Nephron progenitor cell (in vitro differentiated cells): Measurements from ENCODE around the gene DLEU7.

ENCODE experiments used
- DNase-seq: peaks from one replicate; pipeline ENCODE4 v3.0.0; 2021
- H3K27ac Mint-ChIP-seq: 2 replicates; pipeline ENCODE4 v1.8.0; 2021; ENCODE audit warnings: mild to moderate bottlenecking, moderate library complexity, mixed read lengths
- H3K27me3 Mint-ChIP-seq: 2 replicates; pipeline ENCODE4 v1.8.0; 2021; ENCODE audit warnings: mild to moderate bottlenecking, low read depth, mixed read lengths; ENCODE audit not compliant: poor library complexity
- H3K36me3 Mint-ChIP-seq: 2 replicates; pipeline ENCODE4 v1.8.0; 2021; ENCODE audit warnings: low read depth, mixed read lengths
- H3K4me1 Mint-ChIP-seq: 2 replicates; pipeline ENCODE4 v1.8.0; 2021; ENCODE audit warnings: mixed read lengths
- H3K4me3 Mint-ChIP-seq: 2 replicates; pipeline ENCODE4 v1.8.0; 2021; ENCODE audit warnings: mild to moderate bottlenecking, moderate library complexity, mixed read lengths
- H3K9me3 Mint-ChIP-seq: 2 replicates; pipeline ENCODE4 v1.8.0; 2021; ENCODE audit warnings: mild to moderate bottlenecking, moderate library complexity, mixed read lengths
- TF ChIP-seq, protein P1 (sequence below): fragments of 200-600 bp; sonication (generic); IDR thresholded peaks from 2 replicates; pipeline ENCODE4 v1.5.0; 2021; ENCODE audit warnings: antibody characterized with exemption

Gene DLEU7

GRCh38 chr13:50831512-50831911 lies 12.0 kb downstream of the DLEU7 start:
- Mint-ChIP-seq H3K27ac (no peak overlapping the region), H3K4me1 (no peaks in the 10 kb centered on the region), H3K36me3 (peaks cover 52% of the 10 kb centered on the region), H3K4me3 (no peak overlapping the region), H3K9me3 (peaks cover 46% of the 10 kb centered on the region), H3K27me3 (peaks cover 13% of the 10 kb centered on the region)
- DNase-seq = no peak
- TF ChIP-seq, protein P1, sequence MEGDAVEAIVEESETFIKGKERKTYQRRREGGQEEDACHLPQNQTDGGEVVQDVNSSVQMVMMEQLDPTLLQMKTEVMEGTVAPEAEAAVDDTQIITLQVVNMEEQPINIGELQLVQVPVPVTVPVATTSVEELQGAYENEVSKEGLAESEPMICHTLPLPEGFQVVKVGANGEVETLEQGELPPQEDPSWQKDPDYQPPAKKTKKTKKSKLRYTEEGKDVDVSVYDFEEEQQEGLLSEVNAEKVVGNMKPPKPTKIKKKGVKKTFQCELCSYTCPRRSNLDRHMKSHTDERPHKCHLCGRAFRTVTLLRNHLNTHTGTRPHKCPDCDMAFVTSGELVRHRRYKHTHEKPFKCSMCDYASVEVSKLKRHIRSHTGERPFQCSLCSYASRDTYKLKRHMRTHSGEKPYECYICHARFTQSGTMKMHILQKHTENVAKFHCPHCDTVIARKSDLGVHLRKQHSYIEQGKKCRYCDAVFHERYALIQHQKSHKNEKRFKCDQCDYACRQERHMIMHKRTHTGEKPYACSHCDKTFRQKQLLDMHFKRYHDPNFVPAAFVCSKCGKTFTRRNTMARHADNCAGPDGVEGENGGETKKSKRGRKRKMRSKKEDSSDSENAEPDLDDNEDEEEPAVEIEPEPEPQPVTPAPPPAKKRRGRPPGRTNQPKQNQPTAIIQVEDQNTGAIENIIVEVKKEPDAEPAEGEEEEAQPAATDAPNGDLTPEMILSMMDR = no peak

- no peak for DNase-seq
- peaks cover 36% of the 10 kb centered on the region for H3K9me3 Mint-ChIP-seq
- no peak overlapping the region for H3K4me3 Mint-ChIP-seq
- H3K4me1 Mint-ChIP-seq = no peaks in the 10 kb centered on the region
- TF ChIP-seq, protein P1 = no peak
- H3K27me3 Mint-ChIP-seq = peaks cover 6% of the 10 kb centered on the region
- H3K27ac Mint-ChIP-seq = no peak overlapping the region
- H3K36me3 Mint-ChIP-seq = peaks cover 38% of the 10 kb centered on the region
Observed at GRCh38 chr13:50829896-50830295, 13.6 kb downstream of the DLEU7 start.

GRCh38 chr13:50829226-50829625 lies 14.3 kb downstream of the DLEU7 start:
- Mint-ChIP-seq H3K36me3 (peaks cover 33% of the 10 kb centered on the region), H3K27ac (no peak overlapping the region), H3K4me1 (no peaks in the 10 kb centered on the region), H3K9me3 (peaks cover 31% of the 10 kb centered on the region), H3K4me3 (no peak overlapping the region), H3K27me3 (peaks cover 6% of the 10 kb centered on the region)
- DNase-seq = no peak
- TF ChIP-seq, protein P1 = no peak

DNA sequence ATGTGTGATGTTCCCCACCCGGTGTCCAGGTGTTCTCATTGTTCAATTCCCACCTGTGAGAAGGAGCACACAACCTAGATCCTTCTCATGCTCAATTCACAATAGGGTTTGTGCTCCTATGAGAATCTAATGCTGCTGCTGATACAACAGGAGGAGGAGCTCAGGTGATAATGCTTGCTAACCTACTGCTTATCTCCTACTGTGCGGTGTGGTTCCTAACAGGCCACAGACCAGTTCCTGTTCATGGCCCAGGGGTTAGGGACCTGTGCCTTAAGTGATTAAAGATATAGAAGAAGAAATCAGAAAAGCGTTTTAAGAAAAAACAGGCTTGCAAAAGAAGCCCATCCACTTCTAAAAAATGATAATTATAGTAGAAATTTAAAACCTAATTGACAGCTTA lies 17.5 kb downstream of the DLEU7 start:
- Mint-ChIP-seq H3K9me3 (peaks cover under 1% of the 10 kb centered on the region), H3K27ac (no peak overlapping the region), H3K4me3 (no peak overlapping the region), H3K27me3 (peaks cover 10% of the 10 kb centered on the region), H3K36me3 (peaks cover 9% of the 10 kb centered on the region), H3K4me1 (no peaks in the 10 kb centered on the region)
- DNase-seq = no peak
- TF ChIP-seq, protein P1 = no peak

- DNase-seq = no peak
- peaks cover 4% of the 10 kb centered on the region for H3K36me3 Mint-ChIP-seq
- H3K4me3 Mint-ChIP-seq = no peak overlapping the region
- H3K9me3 Mint-ChIP-seq = peaks cover 3% of the 10 kb centered on the region
- H3K27me3 Mint-ChIP-seq = no peaks in the 10 kb centered on the region
- peaks cover 56% of the 10 kb centered on the region for H3K4me1 Mint-ChIP-seq
- peak overlapping the region; percentile 61 for H3K27ac Mint-ChIP-seq
- TF ChIP-seq, protein P1 = no peak
Observed at GRCh38 chr13:50812242-50812641, 31.2 kb downstream of the DLEU7 start.

GRCh38 chr13:50810998-50811397 lies 32.5 kb downstream of the DLEU7 start:
- H3K27ac Mint-ChIP-seq = no peak overlapping the region
- H3K36me3 Mint-ChIP-seq = peaks cover 8% of the 10 kb centered on the region
- peaks cover 56% of the 10 kb centered on the region for H3K4me1 Mint-ChIP-seq
- peaks cover 9% of the 10 kb centered on the region for H3K9me3 Mint-ChIP-seq
- no peak for DNase-seq
- H3K4me3 Mint-ChIP-seq = no peak overlapping the region
- TF ChIP-seq, protein P1 = no peak
- H3K27me3 Mint-ChIP-seq = no peaks in the 10 kb centered on the region
